Left lung (tissue), 10 donors: ENCODE results near the gene TMEM131L. TPM values are rescaled to one million over a fixed set of nuclear protein-coding genes. Genes with fewer than 3 reads are reported as not detected.

Experiments used
- ATAC-seq: fragments of 200-7000 bp; cut with Tn5 transposase; one replicate; pipeline ENCODE4 v1.9.1; 2020; ENCODE audit warnings: moderate library complexity
- DNase-seq, 4 donors: peaks; one replicate each; pipeline ENCODE4 v3.0.0-alpha.2; 2013 to 2020
- H3K27ac ChIP-seq, 2 donors: fragments of 200-600 bp; sonication (generic) in 1 of 2; one replicate each; pipeline versions ENCODE4 v1.5.0 to v1.8.0; 2020 to 2021
- H3K27me3 ChIP-seq, 2 donors: fragments of 200-600 bp; sonication (generic) in 1 of 2; one replicate each; pipeline versions ENCODE4 v1.5.0 to v1.8.0; 2020 to 2021
- H3K36me3 ChIP-seq, 2 donors: fragments of 200-600 bp; sonication (generic) in 1 of 2; one replicate each; pipeline versions ENCODE4 v1.5.0 to v1.8.0; 2020 to 2021
- H3K4me1 ChIP-seq, 2 donors: fragments of 200-600 bp; one replicate each; pipeline ENCODE4 v1.8.0; 2021
- H3K4me3 ChIP-seq, 2 donors: fragments of 200-600 bp; sonication (generic) in 1 of 2; one replicate each; pipeline versions ENCODE4 v1.5.0 to v1.8.0; 2020 to 2021; ENCODE audit warnings: mild to moderate bottlenecking in 1 of 2
- H3K9me3 ChIP-seq, 2 donors: fragments of 200-600 bp; sonication (generic) in 1 of 2; one replicate each; pipeline versions ENCODE4 v1.5.0 to v1.8.0; 2020 to 2021
- CTCF ChIP-seq, 2 donors: fragments of 200-600 bp; sonication (generic) in 1 of 2; IDR thresholded peaks; one replicate each; pipeline versions ENCODE4 v1.5.0 to v1.8.0; 2021; ENCODE audit warnings: antibody characterized with exemption in 2 of 2
- intact Hi-C, 2 donors: fragments of 100-400 bp; cut with DNase I; formaldehyde crosslinking; loops; one replicate each; pipeline versions ENCODE4 v1.11.2 to v1.14.2; 2022
- polyA plus RNA-seq, 6 donors: library from polyadenylated mRNA; unstranded; fragments of 120-200 nt; gene quantifications; one replicate each; pipeline ENCODE4 v1.2.1, GENCODE V29; 2013; ENCODE audit not compliant: insufficient read length in 6 of 6
- total RNA-seq, 2 donors: library from RNA; stranded (reverse); fragmentation: NEBNext Ultra II Directional; extraction: Animal tissue kit (Norgen Biotek cat#: 25700); gene quantifications; one replicate each; pipeline ENCODE4 v1.2.1, GENCODE V29; 2021
- donor health status: DM: no; HTN: yes; CAD: no.
- donor health status: DM: no; HTN: no; CAD: no.

Gene TMEM131L
- total and polyA plus RNA-seq, 8 donors: 17.6 to 34.2 (median 30.4) TPM

- Histone ChIP-seq H3K4me1 (peaks cover 0 to 13% of the 10 kb centered on the region in 2 donors), H3K27ac (no peak overlapping the region), H3K9me3 (no peaks in the 10 kb centered on the region), H3K4me3 (no peak overlapping the region), H3K36me3 (peaks cover 0 to 32% of the 10 kb centered on the region in 2 donors), H3K27me3 (no peaks in the 10 kb centered on the region)
- no peak for ATAC-seq
- no peak for TF ChIP-seq CTCF (IDR thresholded peaks at IDR 0.05)
- no peak for DNase-seq
- intact Hi-C loops: loop anchor here in 1 of 2 donors (5.0 to 10.0 kb wide), 2 partner anchors 145 to 237 kb away; partner anchors contain the start of gene MND1
These were observed 113.2 kb downstream of the TMEM131L start for GRCh38 chr4:153579410-153579809.

- no peak for ATAC-seq
- no peaks in the 10 kb centered on the region for H3K27me3 ChIP-seq
These were observed 113.7 kb downstream of the TMEM131L start for GRCh38 chr4:153579872-153580271.

GRCh38 chr4:153582954-153583702, 117.0 kb downstream of the TMEM131L start:
- no peak for TF ChIP-seq CTCF (IDR thresholded peaks at IDR 0.05)
- no peak overlapping the region for H3K27ac ChIP-seq
- DNase-seq: no peak

More at GRCh38 chr4:153579872-153580271, 113.7 kb downstream of the TMEM131L start:
- Histone ChIP-seq H3K27ac (no peak overlapping the region), H3K4me1 (peaks cover 0 to 12% of the 10 kb centered on the region in 2 donors), H3K4me3 (no peak overlapping the region), H3K9me3 (no peaks in the 10 kb centered on the region), H3K36me3 (peaks cover 0 to 37% of the 10 kb centered on the region in 2 donors)
- intact Hi-C loops: loop anchor here in 1 of 2 donors (5.0 to 10.0 kb wide), 2 partner anchors 145 to 238 kb away; partner anchors contain the start of gene MND1
- no peak for DNase-seq
- TF ChIP-seq CTCF (IDR thresholded peaks at IDR 0.05): no peak

GRCh38 chr4:153585026-153585425, 118.9 kb downstream of the TMEM131L start:
- Histone ChIP-seq H3K27ac (no peak overlapping the region), H3K4me3 (no peak overlapping the region), H3K36me3 (peaks cover 0 to 64% of the 10 kb centered on the region in 2 donors), H3K27me3 (no peaks in the 10 kb centered on the region), H3K9me3 (no peaks in the 10 kb centered on the region), H3K4me1 (no peaks in the 10 kb centered on the region)
- ATAC-seq (no peak), DNase-seq (no peak)
- intact Hi-C loops: no loop called here
- TF ChIP-seq CTCF (IDR thresholded peaks at IDR 0.05): no peak

More at GRCh38 chr4:153582954-153583702, 117.0 kb downstream of the TMEM131L start:
- Histone ChIP-seq H3K9me3 (no peaks in the 10 kb centered on the region), H3K27me3 (no peaks in the 10 kb centered on the region), H3K36me3 (peaks cover 0 to 45% of the 10 kb centered on the region in 2 donors), H3K4me1 (no peaks in the 10 kb centered on the region), H3K4me3 (no peak overlapping the region)
- intact Hi-C loops: no loop called here
- no peak for ATAC-seq
